ENCODE data around the gene CNN3. TPM values are rescaled to one million over a fixed set of nuclear protein-coding genes. Genes with fewer than 3 reads are reported as not detected.

CNN3 gene
- total RNA-seq, 1 donor = 485 TPM

- DNase-seq (ENCODE audit: low read depth) = peak; percentile 55
- no peak for TF ChIP-seq CTCF (IDR thresholded peaks at IDR 0.05; ENCODE audit: insufficient read depth, low read depth, low read length)
- peak overlapping the region; percentile 76 for H3K4me3 ChIP-seq (ENCODE audit: low read depth, low read length)
Measured at GRCh38 chr1:94929351-94930217, 2.7 kb upstream of the CNN3 start.

DNA sequence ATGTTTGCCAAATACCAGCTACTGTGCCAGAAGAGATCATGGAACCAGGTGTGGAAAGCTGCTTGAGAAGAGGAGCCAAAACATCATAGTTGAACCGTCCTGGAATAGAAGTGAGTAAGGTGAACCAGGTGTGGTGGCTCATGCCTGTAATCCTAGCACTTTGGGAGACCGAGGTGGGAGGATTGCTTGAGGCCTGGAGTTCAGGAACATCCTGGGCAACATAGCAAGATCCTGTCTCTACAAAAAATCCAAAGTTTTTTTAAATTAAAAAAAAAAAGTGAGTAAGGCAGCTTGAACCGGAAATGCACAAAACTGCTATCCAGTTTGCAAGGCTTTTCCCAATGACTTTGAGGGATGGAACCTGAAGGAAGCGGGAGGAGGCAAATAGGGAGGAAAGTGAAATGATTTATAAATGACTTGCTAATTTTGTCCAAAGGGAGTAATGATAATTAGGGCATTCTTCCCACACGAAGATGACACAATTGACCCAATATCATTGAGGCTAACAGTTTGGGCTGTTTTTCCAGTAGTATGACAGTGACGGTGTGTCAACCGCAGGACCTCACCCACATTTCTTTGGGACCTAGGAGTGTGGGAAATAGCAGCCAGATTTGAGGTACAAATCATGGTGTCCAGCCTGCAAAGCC is 1.5 kb upstream of the CNN3 start:
- peak overlapping the region; percentile 76 for H3K4me3 ChIP-seq (ENCODE audit: low read depth, low read length)

DNA sequence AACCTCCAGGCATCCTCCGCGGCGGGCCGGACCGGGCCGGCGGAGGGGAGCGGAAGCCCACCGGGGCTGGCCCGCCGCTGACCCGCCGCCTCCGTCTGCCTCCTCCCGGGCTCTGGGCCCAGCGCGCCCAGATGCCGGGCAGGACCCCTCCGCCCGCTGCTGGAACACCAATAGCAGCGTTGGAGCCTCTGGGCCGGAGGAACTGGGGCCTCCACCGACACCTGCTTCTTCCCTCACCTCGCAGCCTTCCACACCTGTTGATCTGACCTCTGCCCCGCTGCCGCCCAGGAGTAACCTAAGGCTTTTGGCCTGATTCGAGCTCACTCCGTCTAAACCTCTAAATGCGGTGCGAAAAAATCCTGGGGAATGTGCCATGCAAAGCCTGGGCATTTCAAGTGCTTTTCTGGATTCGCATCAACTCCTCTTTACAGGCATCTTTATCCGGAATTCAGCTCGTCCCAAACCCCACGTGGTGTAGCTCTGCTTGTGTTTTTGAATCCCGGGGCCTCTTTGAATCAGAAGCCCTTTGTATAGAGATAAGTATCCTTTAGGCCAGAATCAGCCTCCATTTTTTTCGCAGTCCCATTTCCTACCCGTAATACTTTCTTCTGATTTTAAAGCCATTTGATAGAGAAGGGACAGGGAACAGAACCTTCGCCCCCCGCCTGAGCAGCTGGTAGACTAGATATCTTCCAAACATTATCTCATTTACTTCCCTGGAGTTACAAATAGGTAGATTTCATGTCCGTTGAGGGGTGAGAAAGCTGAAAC is 680 bp upstream of the CNN3 start:
- DNase-seq (ENCODE audit: low read depth) = peak; percentile 63
- H3K4me3 ChIP-seq (ENCODE audit: low read depth, low read length) = peak overlapping the region; percentile 76

More for the DNA sequence above, 1.5 kb upstream of the CNN3 start:
- TF ChIP-seq CTCF (IDR thresholded peaks at IDR 0.05; ENCODE audit: insufficient read depth, low read depth, low read length) = no peak
- no peak for DNase-seq (ENCODE audit: low read depth)

GRCh38 chr1:94926126-94926914 is 590 bp downstream of the CNN3 start:
- DNase-seq (ENCODE audit: low read depth) = peak; percentile 57
- peak; percentile 41 for TF ChIP-seq CTCF (IDR thresholded peaks at IDR 0.05; ENCODE audit: insufficient read depth, low read depth, low read length)
- peak overlapping the region; percentile 90 for H3K4me3 ChIP-seq (ENCODE audit: low read depth, low read length)

More for the DNA sequence above, 680 bp upstream of the CNN3 start:
- TF ChIP-seq CTCF (IDR thresholded peaks at IDR 0.05; ENCODE audit: insufficient read depth, low read depth, low read length) = no peak

GRCh38 chr1:94925561-94926125 is 1.3 kb downstream of the CNN3 start:
- DNase-seq (ENCODE audit: low read depth) = peak; percentile 82
- peak overlapping the region; percentile 90 for H3K4me3 ChIP-seq (ENCODE audit: low read depth, low read length)
- no peak for TF ChIP-seq CTCF (IDR thresholded peaks at IDR 0.05; ENCODE audit: insufficient read depth, low read depth, low read length)

- peak; percentile 31 for DNase-seq (ENCODE audit: low read depth)
- H3K4me3 ChIP-seq (ENCODE audit: low read depth, low read length) = peak overlapping the region; percentile 90
- no peak for TF ChIP-seq CTCF (IDR thresholded peaks at IDR 0.05; ENCODE audit: insufficient read depth, low read depth, low read length)
Measured at GRCh38 chr1:94925004-94925403, 1.9 kb downstream of the CNN3 start.

All from fibroblast of villous mesenchyme (primary cell).